Sigmoid colon (tissue), 7 donors: ENCODE results near the gene IMMP1L. TPM values are rescaled to one million over a fixed set of nuclear protein-coding genes. Genes with fewer than 3 reads are reported as not detected.

Source experiments
- DNase-seq: peaks from one replicate; pipeline ENCODE4 v3.0.0-alpha.2; 2019
- H3K27ac ChIP-seq, 4 donors: fragments of 200-600 bp; sonication (generic); one replicate each; pipeline ENCODE4 v1.5.1; 2016 to 2019; ENCODE audit warnings: mild to moderate bottlenecking in 1 of 4
- H3K27me3 ChIP-seq, 3 donors: fragments of 200-600 bp; sonication (generic); one replicate each; pipeline ENCODE4 v1.5.1; 2019; ENCODE audit warnings: mild to moderate bottlenecking in 1 of 3
- H3K36me3 ChIP-seq, 4 donors: fragments of 200-600 bp; sonication (generic); one replicate each; pipeline ENCODE4 v1.5.1; 2016 to 2019
- H3K4me1 ChIP-seq, 4 donors: fragments of 200-600 bp; sonication (generic); one replicate each; pipeline ENCODE4 v1.5.1; 2017 to 2019
- H3K4me3 ChIP-seq, 4 donors: fragments of 200-600 bp; sonication (generic); one replicate each; pipeline ENCODE4 v1.5.1; 2017 to 2019; ENCODE audit warnings: mild to moderate bottlenecking in 2 of 4, moderate library complexity in 1 of 4
- H3K9me3 ChIP-seq, 4 donors: fragments of 200-600 bp in 3 of 4; sonication (generic) in 3 of 4; one replicate each; pipeline versions ENCODE4 v1.5.1 to v1.6.1; 2013 to 2019
- EP300 ChIP-seq, 4 donors: sonication (generic); formaldehyde crosslinking; IDR thresholded peaks; one replicate each; pipeline ENCODE4 v1.6.1; 2017; ENCODE audit warnings: antibody characterized with exemption in 4 of 4
- POLR2A ChIP-seq, 2 donors: fragments of 450-650 bp; IDR thresholded peaks; one replicate each; pipeline ENCODE4 v1.6.1; 2016; ENCODE audit warnings: antibody characterized with exemption in 2 of 2, mild to moderate bottlenecking in 2 of 2, moderate library complexity in 2 of 2
- POLR2AphosphoS5 ChIP-seq, 4 donors: sonication (generic); formaldehyde crosslinking; IDR thresholded peaks; one replicate each; pipeline ENCODE4 v1.6.1; 2017; ENCODE audit warnings: antibody characterized with exemption in 4 of 4
- WGBS, 2 donors: extraction: QIAGEN DNeasy Blood & Tissue Kit; methylation state at CpG; one replicate each; pipeline ENCODE4 v1.1.7; 2013; 5-methylcytosine and 5-hydroxymethylcytosine counted together
- intact Hi-C: fragments of 100-400 bp; cut with DNase I; formaldehyde crosslinking; loops from one replicate; pipeline ENCODE4 v1.15.1; 2023
- polyA plus RNA-seq, 3 donors: library from polyadenylated mRNA; stranded (reverse); fragments of 200-250 nt; gene quantifications; one replicate each; pipeline ENCODE4 v1.2.3, GENCODE V29; 2013
- total RNA-seq, 4 donors: library from RNA; depleted of rRNA; stranded (reverse); fragments of >200 nt; gene quantifications; one replicate each; pipeline ENCODE4 v1.1.0, GENCODE V29; 2016
- TF ChIP-seq, protein P1 (sequence below), 4 experiments: fragments of 450-650 bp in 3 of 4; fragments of 200-600 bp in 1 of 4; IDR thresholded peaks; one replicate each; pipeline ENCODE4 v1.5.1; 2016 to 2019; ENCODE audit warnings: antibody characterized with exemption in 4 of 4, mild to moderate bottlenecking in 3 of 4, moderate library complexity in 2 of 4
- donor health status: healthy with polysubstance abuse.
- donor health status: Bipolar disorder and iron deficiency.
- donor health status: healthy.

IMMP1L gene
- total and polyA plus RNA-seq, 7 donors: 6.6 to 39.0 (median 23.9) TPM

DNA sequence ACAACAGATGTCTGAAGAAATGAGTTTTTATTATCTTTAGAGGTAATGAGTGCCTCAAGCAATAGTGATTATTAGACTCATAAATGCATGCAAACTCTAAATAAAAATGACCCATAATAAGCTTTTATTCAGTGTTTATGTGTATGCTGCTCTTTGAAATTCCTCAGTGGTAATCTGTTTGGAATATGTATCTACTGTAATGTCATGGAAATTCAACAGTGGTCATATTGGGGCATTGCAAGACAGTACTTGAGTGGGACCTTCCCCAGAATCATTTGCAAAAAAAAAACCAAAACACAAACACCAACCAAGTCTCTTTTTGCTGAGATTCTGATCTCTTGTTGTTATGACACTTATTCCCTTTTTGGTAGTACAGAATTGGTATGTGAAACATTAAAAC, 104.8 kb downstream of the IMMP1L start:
- peaks cover 0 to 6% (median 0%) of the 10 kb centered on the region in 4 donors for H3K4me1 ChIP-seq

DNA sequence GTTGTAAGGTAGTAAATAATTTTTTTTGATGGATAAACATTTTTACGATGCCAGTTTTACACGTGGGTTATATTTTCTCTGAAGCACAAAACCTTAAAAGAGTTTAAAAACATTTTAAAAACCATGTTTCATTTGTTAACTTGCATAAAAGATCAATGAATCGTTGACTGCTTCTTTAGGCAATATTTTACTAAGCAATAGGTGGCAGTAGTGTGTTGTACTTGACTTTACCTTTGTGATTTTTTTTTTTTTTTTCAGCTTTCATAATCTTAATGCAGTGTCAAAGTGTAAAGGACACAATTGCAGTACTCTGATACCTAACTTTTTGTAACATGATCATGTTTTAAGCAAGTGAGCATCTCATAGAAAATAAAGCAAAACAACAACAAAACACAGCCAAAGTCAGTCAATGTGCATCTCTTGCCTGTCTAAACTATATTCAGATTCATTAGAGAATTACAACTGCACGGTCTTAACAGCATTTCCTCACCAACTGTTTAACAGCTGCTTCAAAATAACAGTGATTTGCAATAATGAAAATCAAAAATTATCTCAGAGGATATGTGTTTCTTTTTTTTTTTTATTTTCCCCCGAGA, 112.1 kb downstream of the IMMP1L start:
- no peak overlapping the region for H3K4me3 ChIP-seq
- no peak for DNase-seq
- WGBS, 2 donors: 46 to 55% methylated on average over 5 of the region's 5 CpGs

More for the DNA sequence above, 104.8 kb downstream of the IMMP1L start:
- Histone ChIP-seq H3K36me3 (no peaks in the 10 kb centered on the region), H3K27ac (no peak overlapping the region), H3K27me3 (no peaks in the 10 kb centered on the region), H3K9me3 (no peaks in the 10 kb centered on the region), H3K4me3 (no peak overlapping the region)
- intact Hi-C loops: no loop called here
- no peak for DNase-seq
- TF ChIP-seq POLR2AphosphoS5 (IDR thresholded peaks at IDR 0.05) (no peak), EP300 (IDR thresholded peaks at IDR 0.05) (no peak), POLR2A (IDR thresholded peaks at IDR 0.05) (no peak)
- TF ChIP-seq, protein P1, sequence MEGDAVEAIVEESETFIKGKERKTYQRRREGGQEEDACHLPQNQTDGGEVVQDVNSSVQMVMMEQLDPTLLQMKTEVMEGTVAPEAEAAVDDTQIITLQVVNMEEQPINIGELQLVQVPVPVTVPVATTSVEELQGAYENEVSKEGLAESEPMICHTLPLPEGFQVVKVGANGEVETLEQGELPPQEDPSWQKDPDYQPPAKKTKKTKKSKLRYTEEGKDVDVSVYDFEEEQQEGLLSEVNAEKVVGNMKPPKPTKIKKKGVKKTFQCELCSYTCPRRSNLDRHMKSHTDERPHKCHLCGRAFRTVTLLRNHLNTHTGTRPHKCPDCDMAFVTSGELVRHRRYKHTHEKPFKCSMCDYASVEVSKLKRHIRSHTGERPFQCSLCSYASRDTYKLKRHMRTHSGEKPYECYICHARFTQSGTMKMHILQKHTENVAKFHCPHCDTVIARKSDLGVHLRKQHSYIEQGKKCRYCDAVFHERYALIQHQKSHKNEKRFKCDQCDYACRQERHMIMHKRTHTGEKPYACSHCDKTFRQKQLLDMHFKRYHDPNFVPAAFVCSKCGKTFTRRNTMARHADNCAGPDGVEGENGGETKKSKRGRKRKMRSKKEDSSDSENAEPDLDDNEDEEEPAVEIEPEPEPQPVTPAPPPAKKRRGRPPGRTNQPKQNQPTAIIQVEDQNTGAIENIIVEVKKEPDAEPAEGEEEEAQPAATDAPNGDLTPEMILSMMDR (IDR thresholded peaks at IDR 0.05): no peak

DNA sequence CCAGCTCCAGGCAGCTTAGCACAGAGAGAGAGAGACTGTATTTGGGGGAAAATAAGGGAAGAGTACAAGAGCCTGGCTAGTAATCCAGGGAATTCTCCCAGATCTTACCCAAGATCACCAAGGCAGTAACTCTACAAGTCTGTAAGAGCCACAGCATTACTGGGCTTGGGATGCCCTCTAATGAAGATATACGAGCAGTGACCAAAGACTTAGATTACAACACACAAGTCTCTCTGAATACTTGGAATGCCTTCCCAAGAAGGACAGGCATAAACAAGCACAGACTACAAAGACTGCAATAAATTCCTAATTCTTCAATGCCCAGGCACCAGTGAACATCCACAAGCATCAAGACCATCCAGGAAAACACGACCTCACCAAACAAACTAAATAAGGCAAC, 122.0 kb downstream of the IMMP1L start:
- Histone ChIP-seq H3K36me3 (no peaks in the 10 kb centered on the region), H3K9me3 (no peaks in the 10 kb centered on the region), H3K4me1 (no peaks in the 10 kb centered on the region), H3K27ac (no peak overlapping the region), H3K4me3 (no peak overlapping the region), H3K27me3 (no peaks in the 10 kb centered on the region)
- TF ChIP-seq EP300 (IDR thresholded peaks at IDR 0.05) (no peak), POLR2A (IDR thresholded peaks at IDR 0.05) (no peak), POLR2AphosphoS5 (IDR thresholded peaks at IDR 0.05) (no peak)
- TF ChIP-seq, protein P1 (IDR thresholded peaks at IDR 0.05): no peak
- intact Hi-C loops: no loop called here
- DNase-seq: no peak
- 83 to 94% methylated on average over 2 of the region's 2 CpGs for WGBS, 2 donors

More for the DNA sequence above, 112.1 kb downstream of the IMMP1L start:
- Histone ChIP-seq H3K27me3 (no peaks in the 10 kb centered on the region), H3K36me3 (no peaks in the 10 kb centered on the region), H3K4me1 (no peaks in the 10 kb centered on the region), H3K9me3 (peaks cover 0 to 6% (median 0%) of the 10 kb centered on the region in 4 donors), H3K27ac (no peak overlapping the region)
- intact Hi-C loops: no loop called here
- TF ChIP-seq, protein P1 (IDR thresholded peaks at IDR 0.05): peak in 2 of 4 experiments; percentile 23 to 29
- TF ChIP-seq EP300 (IDR thresholded peaks at IDR 0.05) (no peak), POLR2AphosphoS5 (IDR thresholded peaks at IDR 0.05) (no peak), POLR2A (IDR thresholded peaks at IDR 0.05) (no peak)

DNA sequence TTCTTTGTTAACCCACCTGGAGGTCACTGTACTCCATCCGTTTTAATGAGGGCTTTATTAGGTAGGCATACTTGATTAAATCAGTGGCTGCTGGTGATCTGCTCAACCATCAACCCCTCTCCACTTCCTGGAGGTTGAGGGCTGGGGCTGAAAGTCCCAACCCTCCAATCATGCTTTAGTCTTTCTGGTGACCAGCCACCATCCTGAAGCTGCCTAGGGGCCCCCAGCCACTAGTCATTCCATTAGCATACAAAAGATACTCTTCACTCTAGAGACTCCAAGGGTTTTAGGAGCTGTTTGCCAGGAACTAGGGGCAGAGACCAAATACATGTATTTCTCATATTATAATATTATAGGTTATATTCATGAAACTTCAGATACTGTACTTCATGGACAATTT, 126.3 kb downstream of the IMMP1L start:
- no peak for TF ChIP-seq POLR2AphosphoS5 (IDR thresholded peaks at IDR 0.05)
- no peak for TF ChIP-seq EP300 (IDR thresholded peaks at IDR 0.05)
- TF ChIP-seq, protein P1 (IDR thresholded peaks at IDR 0.05): no peak
- no peak for TF ChIP-seq POLR2A (IDR thresholded peaks at IDR 0.05)
- intact Hi-C loops: no loop called here

More for the DNA sequence above, 126.3 kb downstream of the IMMP1L start:
- no peak overlapping the region for H3K4me3 ChIP-seq
- WGBS, 2 donors: 83 to 92% methylated on average over 1 of the region's 1 CpG
- no peaks in the 10 kb centered on the region for H3K27me3 ChIP-seq
- H3K9me3 ChIP-seq: no peaks in the 10 kb centered on the region
- H3K4me1 ChIP-seq: no peaks in the 10 kb centered on the region
- no peak overlapping the region for H3K27ac ChIP-seq
- DNase-seq: no peak
- no peaks in the 10 kb centered on the region for H3K36me3 ChIP-seq

Other genes with a start within 250 kb of the IMMP1L start
- 1 to 10 TPM in 1 of 4 donors, under 1 TPM in 2, not detected in 1; 0.27 to 1.1 (median 0.33) TPM for gene DCDC1, start 139.9 kb downstream of the IMMP1L start, total RNA-seq
- gene DCDC1, start 139.9 kb downstream of the IMMP1L start, polyA plus RNA-seq: under 1 TPM in 1 of 3 donors, not detected in 2; 0.06 TPM
- gene DNAJC24, start 139.8 kb downstream of the IMMP1L start, total RNA-seq: 10 to 100 TPM; 15.8 to 24.6 (median 18.4) TPM
- 1 to 10 TPM; 4.4 to 6.3 (median 4.8) TPM for gene DNAJC24, start 139.8 kb downstream of the IMMP1L start, polyA plus RNA-seq
- gene ELP4, start 145 bp upstream of the IMMP1L start, total RNA-seq: 10 to 100 TPM; 18.5 to 32.7 (median 25.9) TPM
- 10 to 100 TPM in 1 of 3 donors, 1 to 10 TPM in 2; 9.0 to 14.4 (median 9.9) TPM for gene ELP4, start 145 bp upstream of the IMMP1L start, polyA plus RNA-seq